B cell (primary cell): ENCODE results near the gene NT5C.

Experiments
- CTCF ChIP-seq: fragments of 200-600 bp; IDR thresholded peaks from one replicate; pipeline ENCODE4 v1.8.0; 2022; ENCODE audit warnings: antibody characterized with exemption, mild to moderate bottlenecking
- EZH2 ChIP-seq: IDR thresholded peaks from 2 replicates; pipeline ENCODE4 v1.6.1; 2012; ENCODE audit warnings: borderline replicate concordance, low read depth, mild to moderate bottlenecking, moderate library complexity, low read length; ENCODE audit not compliant: insufficient read depth, poor library complexity, severe bottlenecking

- TF ChIP-seq EZH2: no peak
- TF ChIP-seq CTCF: no peak
Observed at GRCh38 chr17:75168998-75169397, 37.5 kb upstream of the NT5C start.
